GM19467 (cell line): Measurements from ENCODE around the gene FAM120AOS.
A peak's percentile ranks its signal among the peaks of the same experiment; 100 is the strongest.

Source experiments
- ATAC-seq: cut with Tn5 transposase; IDR thresholded peaks from one replicate; pipeline ENCODE4 v1.9.1; 2021; ENCODE audit warnings: mild to moderate bottlenecking, moderate library complexity; ENCODE audit not compliant: unreplicated experiment

FAM120AOS gene

GRCh38 chr9:93453047-93453914, at the start of gene FAM120AOS:
TSS of gene FAM120AOS (minus strand) at chr9:93453581. CDS start at chr9:93452709, 872 bp downstream.
- ATAC-seq: peak; percentile 47

DNA sequence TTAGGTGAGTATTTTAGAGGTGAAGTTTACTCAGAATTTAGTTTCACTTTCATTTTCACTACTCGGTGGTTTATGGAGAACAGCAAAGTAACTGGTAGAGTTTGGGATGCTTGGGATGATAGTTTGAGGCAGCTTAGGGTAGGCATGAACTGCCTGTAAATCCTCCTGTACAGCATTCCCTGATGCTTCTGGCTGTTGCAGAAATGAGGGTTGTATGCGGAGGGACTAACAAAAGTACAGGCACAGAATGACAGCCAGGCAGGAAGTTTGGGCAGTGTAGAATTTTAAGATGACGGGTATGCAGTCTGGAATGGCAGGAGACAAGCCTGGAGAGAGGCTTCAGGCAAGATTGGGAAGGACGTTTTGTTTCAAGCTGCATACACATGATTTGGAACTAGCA, 48.0 kb upstream of the FAM120AOS start:
- ATAC-seq: no peak

DNA sequence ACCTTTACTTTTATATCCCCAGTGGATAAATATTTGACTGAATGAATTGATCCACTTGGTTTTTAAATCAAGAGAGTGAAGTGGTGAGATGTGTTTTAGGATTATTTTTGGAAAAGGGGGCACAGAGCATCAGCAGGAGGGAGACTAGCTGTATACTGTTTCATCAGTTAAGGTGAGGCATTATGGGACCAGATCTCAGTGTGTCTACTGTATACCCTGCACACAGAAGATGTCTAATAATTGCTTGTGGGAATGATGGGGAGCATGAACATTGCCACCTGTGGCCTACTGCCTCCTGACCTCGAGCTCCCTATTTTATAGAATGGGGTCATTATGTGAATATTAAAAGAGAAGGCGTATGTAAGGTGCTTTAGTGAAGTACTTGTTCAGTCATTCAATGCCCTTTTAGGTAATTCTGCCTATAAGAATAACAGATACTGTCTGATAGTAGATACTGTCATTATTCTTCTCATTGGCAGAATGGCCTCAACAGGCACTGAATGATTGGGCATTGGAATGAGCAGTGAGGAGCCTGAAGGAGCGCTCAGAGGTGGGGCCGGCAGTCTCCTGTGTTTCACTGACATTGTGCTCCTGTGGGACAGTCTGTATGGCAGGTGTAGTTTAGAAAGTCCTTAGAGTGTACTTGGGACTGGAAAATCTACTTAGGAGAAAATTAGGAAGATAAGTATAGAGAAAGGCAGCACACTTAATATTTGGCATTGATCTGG, 47.4 kb upstream of the FAM120AOS start:
- ATAC-seq: no peak

- no peak for ATAC-seq
Measured at GRCh38 chr9:93496285-93496684, 42.9 kb upstream of the FAM120AOS start.

GRCh38 chr9:93493949-93494348, 40.6 kb upstream of the FAM120AOS start:
- ATAC-seq: no peak

DNA sequence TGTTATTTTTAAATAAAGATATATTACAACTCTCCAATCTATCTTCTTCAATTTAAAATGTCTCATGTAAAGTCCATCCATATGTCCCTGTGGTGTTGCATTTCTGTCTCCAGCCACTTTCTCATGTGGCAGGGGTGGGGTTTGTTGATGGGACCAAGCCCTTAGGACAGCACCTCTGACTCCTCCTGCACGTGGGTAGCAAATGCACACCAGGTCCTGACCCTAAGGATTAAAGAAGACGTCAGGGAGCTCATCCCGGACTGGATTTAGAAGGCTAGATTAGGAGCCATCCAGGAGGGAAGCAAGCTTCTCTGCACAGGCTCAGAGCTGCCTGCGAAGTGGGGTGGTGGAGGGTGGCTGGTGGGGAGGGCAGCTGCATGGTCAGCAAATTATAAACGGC, 38.9 kb upstream of the FAM120AOS start:
- ATAC-seq: no peak

- no peak for ATAC-seq
Measured at GRCh38 chr9:93491593-93492232, 38.3 kb upstream of the FAM120AOS start.

DNA sequence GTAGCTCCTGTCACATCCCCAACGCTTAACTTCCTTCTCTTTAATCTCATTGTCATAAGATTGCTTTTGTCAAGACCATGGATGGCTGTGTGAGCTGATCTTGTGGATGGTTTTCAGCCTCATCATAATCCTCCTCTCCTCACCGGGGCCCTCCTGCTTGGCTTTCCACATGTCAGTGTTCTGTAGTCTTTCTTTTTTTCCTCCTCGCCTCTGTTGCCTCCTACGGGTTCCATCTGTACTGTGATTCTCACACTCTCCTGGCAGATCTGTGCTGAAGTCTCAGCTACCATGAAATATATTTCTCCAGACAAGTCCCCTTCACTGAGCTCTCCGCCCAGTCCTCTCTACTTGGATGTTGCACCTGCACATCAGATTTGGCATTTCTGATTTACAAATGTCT, 34.9 kb upstream of the FAM120AOS start:
- ATAC-seq: no peak

GRCh38 chr9:93486268-93486667, 32.9 kb upstream of the FAM120AOS start:
- ATAC-seq: no peak

- ATAC-seq: no peak
Measured at GRCh38 chr9:93483497-93483896, 30.1 kb upstream of the FAM120AOS start.

- ATAC-seq: no peak
Measured at GRCh38 chr9:93480728-93481324, 27.4 kb upstream of the FAM120AOS start.

- ATAC-seq: no peak
Measured at GRCh38 chr9:93480262-93480661, 26.9 kb upstream of the FAM120AOS start.

- ATAC-seq: no peak
Measured at GRCh38 chr9:93479726-93480125, 26.3 kb upstream of the FAM120AOS start.

DNA sequence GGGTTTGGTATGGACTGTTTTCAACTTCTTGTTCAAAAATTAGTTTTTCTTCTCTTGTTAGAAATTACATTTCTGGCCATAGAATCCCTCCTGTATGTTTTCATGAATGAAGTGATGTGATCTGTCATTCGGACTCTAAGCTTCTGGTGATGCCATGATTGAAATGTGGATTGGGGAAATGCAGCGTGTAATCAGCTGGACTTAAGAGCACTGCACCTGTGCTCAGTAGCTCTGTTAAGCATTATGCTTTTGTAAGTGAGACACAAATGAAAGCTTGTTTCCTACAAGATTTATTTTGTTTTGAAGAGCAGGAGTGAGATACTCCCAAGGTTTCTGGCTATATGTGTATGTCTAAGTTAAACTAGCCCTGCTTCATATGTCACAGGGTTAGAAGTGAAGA, 24.0 kb upstream of the FAM120AOS start:
- no peak for ATAC-seq

- no peak for ATAC-seq
Measured at GRCh38 chr9:93476924-93477323, 23.5 kb upstream of the FAM120AOS start.

- ATAC-seq: no peak
Measured at GRCh38 chr9:93475856-93476255, 22.5 kb upstream of the FAM120AOS start.

DNA sequence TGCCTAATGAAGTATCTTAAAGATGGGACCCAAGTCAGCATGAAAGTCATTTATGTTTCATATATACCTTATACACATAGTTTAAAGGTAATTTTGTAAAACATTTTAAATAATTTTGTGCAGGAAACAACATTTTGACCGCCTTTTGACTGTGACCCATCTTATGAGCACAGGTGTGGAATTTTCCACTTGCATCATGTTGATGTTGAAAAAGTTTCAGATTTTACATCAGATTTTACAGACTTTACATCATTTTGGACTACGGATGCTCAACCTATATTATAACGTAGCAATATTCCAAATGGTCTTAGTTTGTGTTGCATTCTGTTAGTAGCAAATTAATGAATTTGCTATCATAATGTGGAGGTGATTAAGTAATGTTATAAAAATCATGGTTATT, 21.7 kb upstream of the FAM120AOS start:
- no peak for ATAC-seq

DNA sequence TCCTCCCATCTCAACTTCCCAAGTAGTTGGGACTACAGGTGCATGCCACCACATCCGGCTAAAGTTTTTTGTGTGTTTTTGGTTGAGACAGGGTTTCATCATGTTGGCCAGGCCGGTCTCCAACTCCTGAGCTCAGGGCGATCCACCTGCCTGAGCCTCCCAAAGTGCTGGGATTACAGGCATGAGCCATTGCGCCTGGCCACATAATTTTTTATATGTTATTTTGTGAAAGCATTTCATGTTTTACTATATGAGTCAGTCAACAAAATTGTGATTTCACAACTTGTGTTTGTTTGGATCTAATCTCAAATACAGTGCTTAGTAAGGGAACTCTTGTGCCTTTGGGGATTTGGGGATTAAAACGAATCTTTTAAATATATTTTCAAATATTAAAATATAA, 20.0 kb upstream of the FAM120AOS start:
- ATAC-seq: no peak

GRCh38 chr9:93471124-93471523, 17.7 kb upstream of the FAM120AOS start:
- ATAC-seq: no peak

- no peak for ATAC-seq
Measured at GRCh38 chr9:93470391-93470790, 17.0 kb upstream of the FAM120AOS start.

- no peak for ATAC-seq
Measured at GRCh38 chr9:93468763-93469456, 15.5 kb upstream of the FAM120AOS start.
